Loucy (cell line): ENCODE data around the gene KCNF1.

Source experiments
- EZH2phosphoT487 ChIP-seq: fragments of 200-600 bp; IDR thresholded peaks from 2 replicates; pipeline ENCODE4 v1.6.1; 2018; ENCODE audit warnings: antibody characterized with exemption, mild to moderate bottlenecking, moderate library complexity, borderline replicate concordance
- TF ChIP-seq, protein P1 (sequence below): fragments of 200-600 bp; sonication (generic); conservative IDR thresholded peaks from 2 replicates; pipeline ENCODE4 v1.5.1; 2014; ENCODE audit warnings: mild to moderate bottlenecking, antibody characterized with exemption, low read length

DNA sequence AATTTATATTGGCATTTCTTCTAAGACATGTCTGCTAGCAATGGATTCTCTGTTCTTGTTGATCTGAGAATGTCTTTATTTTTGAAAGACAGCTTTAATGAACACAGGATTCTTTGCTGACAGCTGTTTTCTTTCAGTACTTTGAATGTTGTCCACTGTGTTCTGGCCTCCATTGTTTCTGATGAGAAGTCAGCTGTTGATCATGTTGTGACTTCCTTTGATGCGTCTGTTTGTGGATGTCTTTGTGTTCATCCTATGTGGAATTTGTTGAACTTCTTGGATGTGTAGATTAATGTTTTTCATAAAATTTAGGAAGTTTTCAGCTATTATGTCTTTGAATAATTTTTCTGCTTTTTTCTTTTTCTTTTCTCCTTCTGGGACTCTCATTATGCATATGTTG lies 39.8 kb upstream of the KCNF1 start:
- TF ChIP-seq, protein P1, sequence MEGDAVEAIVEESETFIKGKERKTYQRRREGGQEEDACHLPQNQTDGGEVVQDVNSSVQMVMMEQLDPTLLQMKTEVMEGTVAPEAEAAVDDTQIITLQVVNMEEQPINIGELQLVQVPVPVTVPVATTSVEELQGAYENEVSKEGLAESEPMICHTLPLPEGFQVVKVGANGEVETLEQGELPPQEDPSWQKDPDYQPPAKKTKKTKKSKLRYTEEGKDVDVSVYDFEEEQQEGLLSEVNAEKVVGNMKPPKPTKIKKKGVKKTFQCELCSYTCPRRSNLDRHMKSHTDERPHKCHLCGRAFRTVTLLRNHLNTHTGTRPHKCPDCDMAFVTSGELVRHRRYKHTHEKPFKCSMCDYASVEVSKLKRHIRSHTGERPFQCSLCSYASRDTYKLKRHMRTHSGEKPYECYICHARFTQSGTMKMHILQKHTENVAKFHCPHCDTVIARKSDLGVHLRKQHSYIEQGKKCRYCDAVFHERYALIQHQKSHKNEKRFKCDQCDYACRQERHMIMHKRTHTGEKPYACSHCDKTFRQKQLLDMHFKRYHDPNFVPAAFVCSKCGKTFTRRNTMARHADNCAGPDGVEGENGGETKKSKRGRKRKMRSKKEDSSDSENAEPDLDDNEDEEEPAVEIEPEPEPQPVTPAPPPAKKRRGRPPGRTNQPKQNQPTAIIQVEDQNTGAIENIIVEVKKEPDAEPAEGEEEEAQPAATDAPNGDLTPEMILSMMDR = no peak
- TF ChIP-seq EZH2phosphoT487 = no peak
